SU-DHL-6 (cell line): Measurements from ENCODE around the gene HSD11B2.

Source experiments
- H2AFZ ChIP-seq: fragments of 200-600 bp; sonication (generic); 2 replicates; pipeline ENCODE4 v1.6.1; 2014; ENCODE audit warnings: low read depth, mild to moderate bottlenecking, moderate library complexity, mixed read lengths, antibody characterized with exemption, low read length; ENCODE audit not compliant: severe bottlenecking
- H3F3A ChIP-seq: fragments of 200-600 bp; shearing (Covaris generic); 2 replicates; pipeline ENCODE4 v1.6.0; 2016; ENCODE audit warnings: antibody characterized with exemption, mild to moderate bottlenecking; ENCODE audit not compliant: insufficient read depth
- H3K27ac ChIP-seq: fragments of 200-600 bp; sonication (generic); 2 replicates; pipeline ENCODE4 v1.5.1; 2016; ENCODE audit warnings: low read depth, mild to moderate bottlenecking, low read length, moderate library complexity, mixed read lengths
- H3K27me3 ChIP-seq: fragments of 200-600 bp; sonication (generic), shearing (Covaris generic); 2 replicates; pipeline ENCODE4 v1.6.0; 2014; ENCODE audit warnings: mild to moderate bottlenecking, low read length
- H3K36me3 ChIP-seq: fragments of 200-600 bp; sonication (generic); 2 replicates; pipeline ENCODE4 v1.6.1; 2014; ENCODE audit warnings: mild to moderate bottlenecking, low read length, mixed read lengths
- H3K4me2 ChIP-seq: fragments of 300-600, 200-600 bp; shearing (Covaris generic), sonication (generic); 2 replicates; pipeline ENCODE4 v1.6.0; 2014; ENCODE audit warnings: low read length, low read depth, mild to moderate bottlenecking; ENCODE audit not compliant: poor library complexity, severe bottlenecking
- H3K4me3 ChIP-seq: fragments of 200-600 bp; sonication (generic); 2 replicates; pipeline ENCODE4 v1.5.1; 2014; ENCODE audit warnings: antibody characterized with exemption, low read length, mild to moderate bottlenecking, mixed read lengths; ENCODE audit not compliant: insufficient read depth, poor library complexity, severe bottlenecking
- H3K79me2 ChIP-seq: fragments of 200-600 bp; sonication (generic); 2 replicates; pipeline ENCODE4 v1.6.1; 2014; ENCODE audit warnings: mild to moderate bottlenecking, low read length, moderate library complexity; ENCODE audit not compliant: insufficient read depth
- H3K9ac ChIP-seq: fragments of 200-600 bp; sonication (generic); 2 replicates; pipeline ENCODE4 v1.7.0; 2014; ENCODE audit warnings: mild to moderate bottlenecking, low read length
- H3K9me2 ChIP-seq: fragments of 200-600 bp; sonication (generic); replicated peaks from 2 replicates; pipeline ENCODE4 v1.6.1; 2014; ENCODE audit warnings: low read length; ENCODE audit not compliant: insufficient read depth
- H3K9me3 ChIP-seq: fragments of 200-600 bp; sonication (generic); 2 replicates; pipeline ENCODE4 v1.6.1; 2014; ENCODE audit warnings: low read length, mixed read lengths; ENCODE audit not compliant: insufficient read depth
- H4K20me1 ChIP-seq: fragments of 200-600 bp; sonication (generic); 2 replicates; pipeline ENCODE4 v1.6.1; 2014; ENCODE audit warnings: low read depth, mild to moderate bottlenecking, antibody characterized with exemption, low read length, moderate library complexity, mixed read lengths
- CTCF ChIP-seq: fragments of 200-600 bp; sonication (generic); IDR thresholded peaks from one replicate; pipeline ENCODE4 v1.5.1; 2017; ENCODE audit warnings: antibody characterized with exemption, mild to moderate bottlenecking, low read length, moderate library complexity; ENCODE audit not compliant: insufficient read depth, poor library complexity, severe bottlenecking
- EZH2phosphoT487 ChIP-seq: fragments of 200-600 bp; sonication (generic), shearing (Covaris generic); conservative IDR thresholded peaks from 2 replicates; pipeline ENCODE4 v1.6.1; 2018; ENCODE audit warnings: mild to moderate bottlenecking, antibody characterized with exemption, low read length, moderate library complexity, mixed read lengths

The HSD11B2 gene

DNA sequence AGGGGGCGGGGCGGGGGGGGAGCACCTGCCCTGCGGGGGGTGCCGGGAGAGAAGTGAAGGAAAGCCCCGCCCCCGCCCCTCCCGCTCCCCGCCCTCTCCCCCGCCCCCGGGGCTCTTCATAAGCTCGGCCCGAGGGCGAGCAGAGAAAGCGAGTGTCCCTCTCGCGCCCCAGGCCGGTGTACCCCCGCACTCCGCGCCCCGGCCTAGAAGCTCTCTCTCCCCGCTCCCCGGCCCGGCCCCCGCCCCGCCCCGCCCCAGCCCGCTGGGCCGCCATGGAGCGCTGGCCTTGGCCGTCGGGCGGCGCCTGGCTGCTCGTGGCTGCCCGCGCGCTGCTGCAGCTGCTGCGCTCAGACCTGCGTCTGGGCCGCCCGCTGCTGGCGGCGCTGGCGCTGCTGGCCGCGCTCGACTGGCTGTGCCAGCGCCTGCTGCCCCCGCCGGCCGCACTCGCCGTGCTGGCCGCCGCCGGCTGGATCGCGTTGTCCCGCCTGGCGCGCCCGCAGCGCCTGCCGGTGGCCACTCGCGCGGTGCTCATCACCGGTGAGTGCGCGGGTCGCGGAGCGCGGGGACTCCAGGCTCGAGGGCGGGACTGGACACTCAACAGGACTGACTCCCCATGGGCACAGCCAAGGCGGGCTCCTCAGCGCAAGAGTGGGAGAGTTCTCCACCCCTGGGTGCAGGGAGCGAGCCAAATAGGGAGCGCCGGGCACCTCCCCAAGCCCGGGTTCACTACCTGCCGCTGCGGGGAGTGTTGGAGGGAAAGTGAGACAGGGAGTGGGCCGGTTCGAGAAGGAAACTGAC is at the start of gene HSD11B2:
Gene HSD11B2 (plus strand): TSS at position 145 of the 798 bp plus-strand sequence. CDS start 128 bp downstream, at position 273.
- H3K9ac ChIP-seq: peak within 1 kb of the TSS; percentile 55
- peak within 1 kb of the TSS; percentile 64 for H3K4me3 ChIP-seq
- H3K79me2 ChIP-seq: no peaks in the 10 kb centered on the region
- H3K9me3 ChIP-seq: no peaks in the 10 kb centered on the region
- H4K20me1 ChIP-seq: no peaks in the 10 kb centered on the region
- no peaks in the 10 kb centered on the region for H3K9me2 ChIP-seq
- TF ChIP-seq EZH2phosphoT487 (no peak; the same call in 1 of the 2 replicates), CTCF (no peak)
- peak within 1 kb of the TSS; percentile 73 for H3K4me2 ChIP-seq
- H3F3A ChIP-seq: no peaks in the 10 kb centered on the region
- H3K27ac ChIP-seq: no peak within 1 kb of the TSS
- no peaks in the 10 kb centered on the region for H3K27me3 ChIP-seq
- H2AFZ ChIP-seq: peak within 1 kb of the TSS; percentile 77
- no peaks in the 10 kb centered on the region for H3K36me3 ChIP-seq

- Histone ChIP-seq H3K4me2 (no peak overlapping the region), H4K20me1 (no peaks in the 10 kb centered on the region), H3K4me3 (no peak overlapping the region), H3K27me3 (no peaks in the 10 kb centered on the region), H3K9ac (no peak overlapping the region), H2AFZ (no peak overlapping the region), H3F3A (no peaks in the 10 kb centered on the region), H3K79me2 (no peaks in the 10 kb centered on the region), H3K9me3 (no peaks in the 10 kb centered on the region), H3K27ac (no peak overlapping the region), H3K9me2 (no peaks in the 10 kb centered on the region), H3K36me3 (no peaks in the 10 kb centered on the region)
- TF ChIP-seq EZH2phosphoT487 (no peak), CTCF (no peak)
These were observed 47.6 kb upstream of the HSD11B2 start for GRCh38 chr16:67383284-67383683.

DNA sequence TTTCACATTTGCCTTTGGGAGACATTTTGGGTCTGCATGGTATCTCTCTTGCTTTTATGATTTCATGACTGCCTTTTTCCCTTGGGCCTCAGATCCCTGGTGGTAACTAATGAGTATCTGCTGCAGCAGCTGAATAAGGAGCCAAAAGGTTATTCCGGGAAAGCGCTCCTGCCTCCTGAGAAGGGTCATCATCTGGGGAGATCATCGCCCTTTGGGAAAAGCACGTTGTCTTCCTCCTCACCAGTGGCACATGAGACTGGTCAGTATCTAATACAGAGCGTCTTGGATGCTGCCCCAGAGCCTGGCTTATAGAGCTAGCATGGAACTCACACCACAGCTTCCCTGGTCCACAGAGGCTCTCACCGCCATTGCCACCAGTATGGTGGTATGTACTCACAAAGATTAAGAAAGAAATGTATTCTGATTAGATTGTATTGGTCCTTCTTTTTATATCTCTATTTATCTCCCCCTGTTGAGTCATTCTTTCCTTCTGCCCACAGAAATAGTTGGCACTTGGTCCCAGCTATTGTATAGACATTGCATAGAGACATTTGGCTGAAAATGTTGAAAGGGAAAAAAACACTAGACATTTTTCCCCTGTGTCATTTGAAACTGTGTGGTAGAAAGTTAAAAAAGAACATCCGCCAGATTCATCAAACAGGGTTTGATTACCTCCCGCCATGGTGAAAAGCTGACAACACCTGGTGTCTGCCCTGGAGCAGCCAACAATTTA is 46.0 kb upstream of the HSD11B2 start:
- no peak overlapping the region for H3K9ac ChIP-seq
- no peak overlapping the region for H2AFZ ChIP-seq
- H3K27me3 ChIP-seq: no peaks in the 10 kb centered on the region
- no peaks in the 10 kb centered on the region for H3K9me3 ChIP-seq
- no peak overlapping the region for H3K4me3 ChIP-seq
- no peaks in the 10 kb centered on the region for H3K36me3 ChIP-seq
- H3K27ac ChIP-seq: no peak overlapping the region
- H3F3A ChIP-seq: no peaks in the 10 kb centered on the region
- no peaks in the 10 kb centered on the region for H4K20me1 ChIP-seq
- no peaks in the 10 kb centered on the region for H3K79me2 ChIP-seq
- TF ChIP-seq EZH2phosphoT487: no peak
- no peak for TF ChIP-seq CTCF
- no peaks in the 10 kb centered on the region for H3K9me2 ChIP-seq
- no peak overlapping the region for H3K4me2 ChIP-seq
